Activated T-cell treated with anti-CD3 and anti-CD28 coated beads, Interleukin-2, amount 50 U/mL, for 1 hour (primary cell): ENCODE data around the gene DCLRE1A.
"Not testable (repeated sequence)": the region's sequence is repeated elsewhere in the genome, so short reads cannot be mapped to it uniquely, and the experiment has no call there.

ENCODE experiments used
- DNase-seq: peaks from one replicate; pipeline ENCODE4 v3.0.0-alpha.2; 2020

Gene DCLRE1A

DNA sequence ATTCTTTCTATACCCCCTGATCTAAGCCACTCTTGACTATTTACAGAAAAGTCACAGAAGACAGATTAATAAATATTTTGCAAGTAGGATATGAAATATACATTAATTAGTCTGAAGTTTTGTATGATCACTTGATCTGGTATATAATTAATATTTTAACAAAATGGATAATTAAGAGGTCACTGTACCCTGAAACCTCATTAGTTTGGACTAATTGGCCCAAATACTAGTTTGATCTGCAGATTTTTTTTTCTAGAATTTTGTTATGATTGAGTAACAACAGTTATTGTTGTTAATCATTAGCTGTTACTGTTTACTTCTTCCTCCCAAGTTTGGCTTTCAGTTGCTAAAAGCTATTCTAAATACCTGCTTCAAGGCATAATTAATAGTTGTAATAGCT lies 3.3 kb upstream of the DCLRE1A start:
- no peak for DNase-seq

DNA sequence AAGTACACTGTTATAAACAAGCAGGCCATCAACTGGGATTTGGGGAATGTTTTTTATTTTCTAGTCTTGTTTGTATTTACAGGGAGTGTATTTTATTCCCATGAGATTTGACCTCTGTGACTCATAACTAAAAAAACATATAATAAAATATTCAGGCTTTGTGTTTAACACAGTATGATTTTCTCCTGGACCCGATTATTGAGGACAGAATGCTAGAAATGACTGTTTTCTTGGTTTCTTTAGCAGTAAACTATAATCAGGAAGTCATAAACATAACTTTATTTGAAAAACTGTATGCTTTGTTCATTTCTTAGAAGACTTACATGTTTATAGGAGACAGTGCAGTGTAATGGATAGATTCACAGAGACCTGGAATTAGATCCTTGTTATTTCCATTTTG lies 2.7 kb upstream of the DCLRE1A start:
- no peak for DNase-seq

DNA sequence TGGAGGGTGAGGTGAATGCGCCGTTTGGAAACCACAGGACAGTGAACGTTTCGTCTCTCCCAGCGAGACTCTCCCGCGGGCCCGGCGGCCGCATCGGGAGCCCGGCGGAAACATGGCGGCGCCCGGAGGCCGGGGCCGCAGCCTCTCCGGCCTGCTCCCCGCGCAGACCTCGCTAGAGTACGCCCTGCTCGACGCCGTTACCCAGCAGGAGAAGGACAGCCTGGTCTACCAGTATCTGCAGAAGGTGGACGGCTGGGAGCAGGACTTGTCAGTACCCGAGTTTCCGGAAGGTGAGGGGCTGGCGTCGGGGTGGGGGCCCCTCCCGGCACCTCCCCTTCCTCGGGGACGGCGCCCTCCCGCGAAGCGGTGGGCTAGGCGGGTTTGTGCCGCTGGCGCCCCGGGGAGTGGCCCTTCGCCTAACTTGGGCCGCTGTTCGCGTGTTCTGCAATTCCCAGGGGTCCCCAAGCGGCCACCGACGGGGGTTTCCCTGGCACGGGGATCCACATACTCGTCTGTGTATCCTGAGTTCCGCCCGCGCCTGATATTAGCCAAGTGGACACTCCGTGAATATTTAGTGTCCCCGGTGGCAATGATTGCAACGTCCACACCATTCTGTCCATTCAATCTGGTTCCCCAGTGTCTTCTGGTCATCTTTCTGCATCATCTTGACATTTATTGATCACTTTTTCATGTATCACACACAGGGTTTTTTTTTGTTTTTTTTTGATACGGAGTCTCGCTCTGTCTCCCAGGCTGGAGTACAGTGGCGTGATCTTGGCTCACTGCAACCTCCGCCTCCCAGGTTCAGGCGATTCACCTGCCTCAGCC lies 1.1 kb upstream of the DCLRE1A start:
- peak; percentile 69 for DNase-seq

DNA sequence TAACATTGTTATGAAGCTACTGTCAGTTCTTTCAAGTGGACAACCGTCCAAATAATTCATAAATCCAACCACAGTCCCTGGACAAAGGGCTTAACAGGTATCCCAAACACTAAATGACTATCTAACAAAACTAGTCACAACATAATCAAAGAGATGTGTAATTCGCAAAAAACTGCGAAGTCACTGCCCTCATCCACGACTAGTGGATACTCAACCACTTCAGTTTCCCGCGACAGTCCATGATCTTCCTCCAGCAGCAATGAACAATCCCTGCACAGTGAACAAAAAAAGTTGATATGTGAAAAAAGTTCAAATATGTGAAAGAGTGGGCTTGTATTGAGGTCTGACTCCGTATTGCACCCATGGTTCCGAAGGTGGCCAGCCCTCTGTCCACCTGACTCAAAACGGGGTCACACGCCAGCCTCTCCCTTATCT lies 287 bp downstream of the DCLRE1A start:
- DNase-seq, result no peak

DNA sequence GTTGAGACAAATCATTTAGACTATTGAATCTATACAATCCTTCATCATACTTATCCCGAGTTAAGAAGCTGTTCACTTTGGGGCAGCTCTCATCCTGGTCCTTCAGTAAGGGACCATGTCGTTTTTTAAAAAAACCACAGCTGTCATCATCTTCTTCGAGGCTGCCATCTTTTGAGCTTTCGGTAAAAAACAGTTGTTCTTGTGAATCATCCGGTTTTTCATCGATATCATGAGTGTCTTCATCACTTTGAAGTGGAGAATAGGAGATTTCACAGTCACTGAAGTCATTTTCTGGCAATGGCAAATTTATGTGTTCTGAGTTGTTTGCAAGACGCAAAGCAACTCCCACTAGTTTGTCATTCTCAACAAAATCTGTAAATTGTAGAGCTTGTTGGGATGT lies 3.9 kb downstream of the DCLRE1A start:
- DNase-seq, result no peak

DNA sequence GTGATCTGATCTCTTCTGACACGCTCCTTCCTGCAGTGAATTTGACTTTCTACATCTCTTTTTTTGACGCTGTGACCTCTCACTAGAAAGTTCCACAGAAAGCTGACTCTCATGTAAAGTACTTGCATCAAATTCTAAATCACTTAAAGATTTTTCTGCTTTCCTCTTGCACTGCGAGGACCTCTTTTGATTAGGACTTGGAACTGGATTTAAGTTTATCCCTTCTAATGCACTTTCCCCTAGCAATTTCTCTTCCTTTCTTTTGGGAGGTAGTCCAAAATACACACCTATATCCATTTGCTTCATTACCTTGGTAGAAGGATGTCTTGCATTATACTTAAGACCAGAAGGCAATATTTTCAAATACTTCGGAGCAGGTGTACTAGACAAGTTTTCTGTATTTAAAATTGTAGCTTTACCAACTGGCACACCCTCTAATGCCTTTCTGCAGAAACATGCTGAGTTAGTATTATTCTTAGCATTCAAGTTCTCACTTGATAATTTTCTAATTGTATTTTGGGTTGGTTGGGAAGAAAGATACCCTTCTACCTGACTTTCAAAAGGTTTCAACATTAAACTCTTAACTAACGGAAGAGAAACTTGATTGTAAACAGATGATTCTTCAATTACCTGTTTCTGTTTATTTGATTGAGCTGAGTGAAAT lies 4.6 kb downstream of the DCLRE1A start:
- no peak for DNase-seq

DNA sequence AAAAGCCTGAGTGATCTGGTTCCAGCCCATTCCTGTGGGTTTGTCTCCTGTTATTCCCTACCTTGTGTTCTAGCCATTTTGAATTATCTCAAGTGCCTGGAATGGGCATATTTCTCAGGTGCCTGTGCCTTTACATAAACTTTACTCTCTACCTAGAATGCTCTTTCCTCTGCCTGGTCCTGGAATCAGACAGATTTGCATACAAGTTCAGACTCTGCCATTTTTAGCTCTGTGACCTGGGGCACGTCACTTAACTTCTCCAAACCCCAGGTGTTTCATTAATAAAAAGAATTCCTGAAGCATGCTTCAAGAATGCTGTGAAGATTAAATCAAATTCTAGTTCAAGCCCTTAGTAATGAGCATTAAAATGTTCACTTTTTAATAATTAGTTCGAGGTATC lies 7.8 kb downstream of the DCLRE1A start:
- DNase-seq, result no peak

DNA sequence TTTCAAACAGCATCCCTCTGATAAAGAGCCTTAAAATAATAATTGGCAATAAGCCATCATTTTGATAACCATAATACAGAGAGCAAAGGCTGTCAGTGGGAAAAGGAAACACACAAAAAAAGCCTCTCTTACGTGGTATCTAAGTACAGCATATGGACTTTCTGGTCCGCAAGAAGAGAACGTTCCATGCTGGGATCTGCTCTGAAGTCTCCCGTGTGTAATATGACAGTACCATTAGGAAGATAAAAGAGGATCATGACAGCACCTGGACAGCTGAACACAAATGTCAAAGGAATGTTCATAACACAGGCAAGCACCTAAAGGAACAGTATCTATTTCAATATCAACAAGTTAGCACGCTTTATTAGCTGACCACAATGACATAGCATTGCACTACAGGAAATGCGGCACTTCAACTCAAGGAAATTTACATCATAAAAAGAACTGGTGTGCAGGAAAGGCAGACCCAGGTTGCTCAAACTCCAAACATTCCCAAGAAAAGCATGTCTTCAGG lies 9.9 kb downstream of the DCLRE1A start:
- DNase-seq, result no peak

DNA sequence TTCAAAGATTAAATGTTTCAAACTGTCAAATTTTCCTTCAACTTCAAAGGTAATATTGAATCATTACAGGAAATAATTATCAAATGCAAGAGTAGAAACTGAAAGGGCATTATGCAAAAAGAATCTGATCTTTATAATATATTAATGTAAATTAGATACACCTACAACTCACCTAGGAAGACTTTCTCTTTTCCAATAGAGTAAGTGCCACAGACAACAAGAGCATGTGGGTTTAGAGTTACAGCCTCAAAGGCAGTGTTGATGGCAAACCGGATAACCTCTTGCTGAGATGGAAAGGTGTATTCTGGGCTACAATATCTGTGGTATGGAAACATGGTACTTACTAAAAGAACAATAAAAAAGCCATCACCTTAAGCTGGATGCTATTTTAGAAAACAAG lies 11.7 kb downstream of the DCLRE1A start:
- no peak for DNase-seq

DNA sequence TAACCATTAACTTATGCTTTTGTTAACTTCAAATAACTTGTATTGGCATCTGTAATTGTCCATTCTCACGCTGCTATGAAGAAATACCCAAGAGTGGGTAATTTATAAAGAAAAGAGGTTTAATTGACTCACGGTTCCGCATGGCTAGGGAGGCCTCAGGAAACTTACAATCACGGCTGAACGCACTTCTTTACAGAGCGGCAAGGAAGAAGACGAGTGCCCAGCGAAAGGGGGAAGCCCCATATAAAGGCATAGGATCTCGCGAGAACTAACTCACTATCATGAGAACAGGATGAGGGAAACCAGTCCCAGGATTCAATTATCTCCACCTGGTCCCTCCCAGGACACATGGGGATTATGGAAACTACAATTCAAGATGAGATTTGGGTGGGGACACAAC lies 25.3 kb downstream of the DCLRE1A start:
- not testable (repeated sequence) for DNase-seq

DNA sequence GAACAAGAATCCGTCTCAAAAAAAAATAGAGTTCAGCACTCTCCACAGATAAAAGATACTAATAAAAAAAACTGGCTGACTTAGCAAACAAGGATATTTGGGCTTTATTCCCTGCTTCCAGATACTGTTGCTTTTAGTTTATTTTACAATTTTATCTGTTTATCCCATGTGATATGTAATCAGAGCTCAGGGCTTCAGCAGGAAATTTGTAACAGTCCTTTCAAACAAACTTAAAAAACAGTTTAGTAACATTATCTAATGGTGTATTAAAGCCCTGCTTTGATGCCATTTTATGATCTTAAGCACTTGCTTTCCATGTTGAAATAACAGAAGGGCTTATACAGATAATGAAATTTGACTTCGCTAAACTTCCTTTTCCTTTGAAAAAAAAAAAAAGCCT lies 28.1 kb downstream of the DCLRE1A start:
- no peak for DNase-seq

DNA sequence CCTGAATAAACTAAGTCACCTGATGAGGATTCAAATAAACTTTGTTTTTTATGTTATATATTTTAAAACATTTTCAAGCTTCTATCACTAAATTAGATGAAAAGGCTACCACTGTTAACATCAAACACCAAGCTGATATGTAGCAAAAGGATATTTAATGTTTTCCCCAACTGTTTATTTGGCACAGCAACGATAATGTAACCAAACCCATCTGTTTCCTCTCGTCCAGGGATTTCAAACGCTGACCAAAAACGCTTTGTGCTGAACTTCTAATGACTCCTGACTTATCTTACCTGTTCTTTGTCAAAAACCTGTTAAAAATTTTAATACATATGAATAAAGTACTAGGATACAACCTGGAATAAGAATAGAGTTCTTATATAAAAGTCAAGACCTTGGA lies 30.5 kb downstream of the DCLRE1A start:
- no peak for DNase-seq

DNA sequence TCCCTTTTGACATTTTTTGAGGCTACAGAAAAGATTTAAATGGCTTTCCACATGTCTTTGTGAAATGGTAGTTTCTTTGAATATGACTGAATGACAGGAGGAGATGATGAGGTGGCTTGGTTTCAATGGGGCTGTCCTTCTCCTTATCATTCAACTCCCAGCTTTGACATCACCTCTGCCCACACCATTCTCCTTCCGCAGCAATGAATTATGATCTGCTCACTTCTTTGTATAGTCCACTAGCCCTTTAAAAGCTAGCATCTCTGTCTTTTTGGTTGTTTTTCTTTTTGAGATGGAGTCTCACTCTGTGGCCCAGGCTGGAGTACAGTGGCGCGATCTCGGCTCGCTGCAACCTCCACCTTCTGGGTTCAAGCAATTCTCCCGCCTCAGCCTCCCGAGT lies 31.7 kb downstream of the DCLRE1A start:
- DNase-seq, result no peak

DNA sequence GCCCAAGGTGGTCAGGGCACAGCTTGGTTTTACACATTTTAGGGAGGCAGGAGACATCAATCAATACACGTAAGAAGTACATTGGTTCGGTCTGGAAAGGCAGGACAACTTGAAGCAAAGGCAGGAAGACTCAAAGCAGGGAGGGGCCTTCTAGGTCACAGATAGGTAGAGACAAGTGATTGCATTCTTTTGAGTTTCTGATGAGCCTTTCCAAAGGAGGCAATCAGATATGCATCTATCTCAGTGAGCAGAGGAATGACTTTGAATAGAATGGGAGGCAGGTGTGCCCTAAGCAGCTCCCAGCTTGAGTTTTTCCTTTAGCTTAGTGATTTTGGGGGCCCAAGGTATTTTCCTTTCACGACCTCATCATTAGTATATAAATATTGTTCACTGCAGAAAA lies 32.6 kb downstream of the DCLRE1A start:
- not testable (repeated sequence) for DNase-seq

DNA sequence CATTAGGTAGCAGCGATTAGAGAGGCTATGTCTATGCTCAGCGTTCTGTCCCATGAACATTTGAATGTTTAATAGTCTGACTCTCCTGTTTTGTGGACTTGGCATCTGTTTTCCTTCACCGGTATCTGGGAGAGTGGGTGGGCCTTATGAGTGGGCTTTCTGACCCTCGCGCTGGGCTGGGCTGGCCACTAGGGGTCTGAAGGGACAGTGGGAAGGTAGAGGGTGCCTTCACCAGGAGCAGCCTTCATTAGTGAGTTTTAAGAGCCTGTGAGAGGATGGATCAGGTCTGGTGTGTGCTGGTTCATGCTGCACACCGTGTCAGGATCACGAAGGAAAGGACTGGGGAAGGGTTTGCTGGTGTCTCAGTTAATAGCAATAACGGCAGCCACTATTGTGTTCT lies 33.4 kb downstream of the DCLRE1A start:
- no peak for DNase-seq

DNA sequence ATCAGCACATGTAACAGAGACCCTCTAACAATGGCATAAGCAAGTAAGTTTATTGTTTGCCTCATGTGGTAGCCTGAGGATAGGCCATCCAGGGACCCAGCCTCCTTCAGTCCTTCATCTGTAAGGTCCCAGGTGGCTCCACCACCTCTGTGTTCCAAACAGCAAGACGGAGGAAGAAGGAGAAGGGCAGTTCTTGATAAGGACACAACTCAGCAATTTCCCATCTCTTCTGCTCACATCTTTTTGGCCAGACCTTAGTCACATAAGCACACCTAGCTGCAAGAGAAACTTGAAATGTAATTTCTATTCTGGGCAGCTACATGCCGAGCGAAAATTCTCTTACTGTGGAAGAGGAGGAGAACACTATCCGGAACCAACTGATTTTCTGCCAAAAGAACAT lies 33.9 kb downstream of the DCLRE1A start:
- no peak for DNase-seq

DNA sequence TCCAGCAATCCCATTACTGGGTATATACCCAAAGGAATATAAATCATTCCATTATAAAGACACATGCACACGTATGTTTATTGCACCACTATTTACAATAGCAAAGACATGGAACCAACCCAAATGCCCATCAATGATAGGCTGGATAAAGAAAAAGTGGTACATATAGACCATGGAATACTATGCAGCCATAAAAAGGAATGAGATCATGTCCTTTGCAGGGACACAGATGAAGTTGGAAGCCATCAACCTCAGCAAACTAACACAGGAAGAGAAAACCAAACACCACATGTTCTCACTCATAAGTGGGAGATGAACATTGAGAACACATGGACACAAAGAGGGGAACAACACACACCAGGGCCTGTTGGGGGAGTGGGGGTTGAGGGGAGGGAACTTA lies 39.2 kb downstream of the DCLRE1A start:
- not testable (repeated sequence) for DNase-seq

DNA sequence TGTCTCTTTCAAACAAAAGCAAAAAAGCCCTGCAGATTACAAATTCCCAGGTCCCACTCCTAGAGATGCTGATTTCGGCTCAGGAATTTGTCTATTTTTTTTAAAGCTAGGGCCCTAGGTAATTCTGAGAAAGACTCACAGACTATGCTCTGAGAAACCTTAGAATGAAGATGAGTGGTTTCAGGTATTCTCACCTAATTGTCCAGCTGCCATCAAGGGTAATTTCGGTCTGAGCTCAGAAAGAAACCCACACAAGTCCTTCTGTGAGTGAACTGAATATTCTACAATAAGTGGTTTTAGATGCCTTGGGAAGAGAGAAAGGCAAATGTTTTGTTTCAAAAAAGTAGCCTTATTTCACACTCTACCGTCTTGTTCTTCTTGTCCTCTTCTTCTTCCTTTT lies 45.7 kb downstream of the DCLRE1A start:
- DNase-seq, result no peak

DNA sequence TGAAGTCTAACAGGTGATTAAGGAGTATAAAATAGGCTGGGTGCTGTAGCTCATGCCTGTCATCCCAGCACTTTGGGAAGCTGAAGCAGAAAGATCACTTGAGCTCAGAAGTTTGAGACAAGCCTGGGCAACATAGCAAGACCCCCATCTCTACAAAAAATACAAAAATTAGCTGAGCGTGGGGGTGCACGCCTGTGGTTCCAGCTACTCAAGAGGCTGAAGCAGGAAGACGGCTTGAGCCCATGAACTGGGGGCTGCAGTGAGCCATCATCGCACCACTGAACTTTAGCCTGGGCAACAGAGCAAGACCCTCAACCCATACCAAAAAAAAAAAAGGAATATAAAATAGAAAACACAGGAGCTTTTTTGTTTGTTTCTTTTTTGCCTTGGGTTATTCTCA lies 47.4 kb downstream of the DCLRE1A start:
- no peak for DNase-seq

DNA sequence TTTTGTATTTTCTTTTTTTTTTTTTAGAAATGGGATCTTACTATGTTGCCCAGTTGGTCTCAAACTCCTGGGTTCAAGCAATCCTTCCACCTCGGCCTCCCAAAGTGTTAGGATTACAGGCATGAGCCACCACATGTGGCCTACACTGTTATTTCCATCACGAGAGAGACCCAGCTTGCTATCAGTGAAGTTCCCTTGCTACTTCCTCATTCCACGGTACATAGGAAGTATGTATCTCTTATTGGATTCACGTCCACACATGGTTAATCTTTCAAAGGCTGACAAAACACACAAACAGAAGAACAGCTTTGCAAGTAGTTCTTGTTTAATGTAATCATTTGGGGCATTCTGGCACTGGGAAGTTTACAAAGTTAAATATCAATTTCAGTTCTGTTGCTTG lies 50.9 kb downstream of the DCLRE1A start:
- no peak for DNase-seq

DNA sequence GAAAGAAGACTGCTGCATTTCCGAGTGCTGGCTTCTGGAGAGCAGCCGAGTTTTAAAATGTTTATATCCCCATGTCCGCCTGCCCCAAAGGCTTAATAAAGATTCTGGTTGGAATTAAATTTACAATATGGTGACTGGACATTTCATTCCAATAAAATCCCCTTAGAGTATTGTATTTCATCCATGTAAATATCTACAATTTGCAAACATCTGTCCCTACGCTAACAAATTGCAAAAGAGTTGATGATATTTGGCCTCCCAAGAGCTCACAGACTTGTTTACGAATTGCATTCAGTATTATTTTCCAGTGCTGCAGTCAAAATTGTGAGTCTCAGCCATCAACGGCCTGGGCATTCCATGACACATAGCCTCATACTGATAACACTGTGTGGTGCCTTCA lies 52.3 kb downstream of the DCLRE1A start:
- no peak for DNase-seq

DNA sequence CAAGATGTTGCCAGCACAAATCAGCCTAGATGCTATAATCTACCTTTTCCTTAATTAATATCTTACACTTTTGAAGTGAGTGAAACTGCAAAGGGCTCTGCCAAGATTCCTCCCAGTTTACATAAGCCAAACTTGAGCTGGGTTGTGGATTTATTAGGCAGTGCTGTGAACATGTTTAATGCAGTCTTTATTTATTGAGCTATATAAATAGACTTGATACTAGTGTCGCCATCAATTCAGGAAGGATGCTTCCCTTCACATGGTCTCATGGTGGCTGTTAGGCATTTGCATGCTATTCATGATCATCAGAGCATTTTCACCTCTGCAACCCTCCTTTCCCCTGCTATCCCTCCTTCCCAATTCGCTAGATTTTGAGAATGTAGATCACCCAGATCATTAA lies 62.2 kb downstream of the DCLRE1A start:
- no peak for DNase-seq

DNA sequence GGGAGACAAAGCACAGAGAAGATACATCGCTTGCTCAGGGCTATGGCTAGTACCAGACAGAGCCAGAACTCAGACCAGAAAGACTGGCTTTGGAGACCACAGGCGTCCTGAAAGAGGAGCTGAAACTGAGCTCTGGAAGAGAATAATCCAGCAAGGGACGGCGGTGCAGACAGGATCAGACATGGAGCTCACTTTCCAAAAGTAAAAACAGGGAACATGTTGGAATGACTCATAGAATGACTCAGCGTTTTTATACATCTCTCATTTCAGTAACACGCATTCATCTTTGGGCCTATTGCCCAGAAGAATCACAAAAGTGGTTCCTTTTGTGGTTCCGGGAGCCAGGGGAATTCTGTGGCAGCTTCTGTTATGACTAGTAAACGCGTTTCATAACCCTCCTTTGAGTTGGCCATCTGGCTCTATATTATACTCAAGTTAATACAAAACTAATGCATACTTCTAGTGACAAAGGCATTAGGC lies 65.2 kb downstream of the DCLRE1A start:
- no peak for DNase-seq
